ENCODE results near the gene DRAM2. TPM values are rescaled to one million over a fixed set of nuclear protein-coding genes. Genes with fewer than 3 reads are reported as not detected.

The DRAM2 gene
- total RNA-seq, 1 donor from 2014 or later: 42.6 TPM

DNA sequence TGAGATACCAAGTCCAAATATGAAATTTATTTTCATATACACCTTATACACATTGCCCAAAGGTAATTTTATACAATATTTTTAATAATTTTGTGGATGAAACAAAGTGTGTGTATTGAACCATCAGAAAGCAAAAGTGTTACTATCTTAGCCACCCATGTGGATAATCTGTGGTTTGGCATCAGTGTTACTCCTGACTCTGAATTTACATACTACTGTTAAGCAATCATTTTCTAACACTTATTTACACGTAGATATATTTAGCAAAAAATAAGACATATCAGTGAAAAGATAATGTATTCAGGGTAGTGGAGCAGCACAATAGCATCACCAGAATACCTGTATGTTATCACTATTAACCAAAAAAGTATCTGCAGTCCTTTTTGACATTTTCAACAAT, 36.8 kb upstream of the DRAM2 start:
- DNase-seq (ENCODE audit: extremely low spot score, unreplicated experiment): no peak
- H3K4me3 Mint-ChIP-seq: no peak overlapping the region
- TF ChIP-seq CTCF (conservative IDR thresholded peaks at IDR 0.05): no peak
- peaks cover 25% of the 10 kb centered on the region for H3K36me3 Mint-ChIP-seq
- no peak overlapping the region for H3K27ac Mint-ChIP-seq
- H3K27me3 Mint-ChIP-seq: no peaks in the 10 kb centered on the region
- H3K4me1 Mint-ChIP-seq (ENCODE audit: unreplicated experiment): peaks cover 5% of the 10 kb centered on the region
- H3K9me3 Mint-ChIP-seq: no peaks in the 10 kb centered on the region

DNA sequence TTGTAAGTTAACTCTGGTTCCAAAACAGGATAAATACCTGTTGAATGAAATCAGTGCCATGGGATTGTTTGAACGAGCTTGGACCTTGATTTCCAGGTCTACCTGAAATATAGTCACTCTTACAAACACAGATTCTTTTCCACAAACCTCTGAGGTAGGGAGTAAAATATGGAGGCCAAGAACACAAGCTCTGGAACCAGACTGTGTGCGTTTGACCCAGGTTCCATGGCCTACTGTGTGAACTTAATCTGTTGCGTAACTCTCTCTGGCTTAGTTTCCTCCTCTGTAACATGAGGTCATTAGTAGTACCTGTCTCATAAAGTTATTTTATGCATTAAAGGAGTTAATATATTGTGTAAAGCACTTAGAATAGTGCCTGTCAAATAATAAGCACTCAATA, 35.5 kb upstream of the DRAM2 start:
- H3K4me3 Mint-ChIP-seq: no peak overlapping the region
- DNase-seq (ENCODE audit: extremely low spot score, unreplicated experiment): no peak
- H3K27ac Mint-ChIP-seq: no peak overlapping the region
- H3K9me3 Mint-ChIP-seq: no peaks in the 10 kb centered on the region
- peaks cover 22% of the 10 kb centered on the region for H3K36me3 Mint-ChIP-seq
- no peak for TF ChIP-seq CTCF (conservative IDR thresholded peaks at IDR 0.05)
- H3K4me1 Mint-ChIP-seq (ENCODE audit: unreplicated experiment): peaks cover 5% of the 10 kb centered on the region
- no peaks in the 10 kb centered on the region for H3K27me3 Mint-ChIP-seq

DNA sequence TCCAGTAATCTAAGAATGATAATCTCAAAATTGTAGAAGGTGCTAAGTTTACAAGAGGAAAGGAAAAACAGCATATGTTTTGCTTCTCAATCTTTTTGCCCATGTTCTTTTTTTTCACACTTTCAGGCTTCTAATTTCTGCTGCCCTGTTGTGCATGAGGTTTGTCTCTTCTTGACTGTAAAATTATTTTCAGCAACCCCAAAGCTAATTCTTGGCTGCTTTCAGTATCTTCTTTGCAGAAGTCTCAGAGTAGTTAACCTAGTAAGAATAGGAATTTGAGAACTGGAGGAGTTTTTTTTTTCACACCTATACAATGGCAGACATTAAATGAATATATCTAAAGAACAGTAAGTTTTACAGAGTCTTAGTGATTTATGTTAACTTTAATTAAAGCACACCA, 34.2 kb upstream of the DRAM2 start:
- H3K27me3 Mint-ChIP-seq: no peaks in the 10 kb centered on the region
- H3K9me3 Mint-ChIP-seq: no peaks in the 10 kb centered on the region
- peaks cover 27% of the 10 kb centered on the region for H3K36me3 Mint-ChIP-seq
- no peak for DNase-seq (ENCODE audit: extremely low spot score, unreplicated experiment)
- peaks cover 5% of the 10 kb centered on the region for H3K4me1 Mint-ChIP-seq (ENCODE audit: unreplicated experiment)
- no peak overlapping the region for H3K4me3 Mint-ChIP-seq
- TF ChIP-seq CTCF (conservative IDR thresholded peaks at IDR 0.05): no peak
- no peak overlapping the region for H3K27ac Mint-ChIP-seq

DNA sequence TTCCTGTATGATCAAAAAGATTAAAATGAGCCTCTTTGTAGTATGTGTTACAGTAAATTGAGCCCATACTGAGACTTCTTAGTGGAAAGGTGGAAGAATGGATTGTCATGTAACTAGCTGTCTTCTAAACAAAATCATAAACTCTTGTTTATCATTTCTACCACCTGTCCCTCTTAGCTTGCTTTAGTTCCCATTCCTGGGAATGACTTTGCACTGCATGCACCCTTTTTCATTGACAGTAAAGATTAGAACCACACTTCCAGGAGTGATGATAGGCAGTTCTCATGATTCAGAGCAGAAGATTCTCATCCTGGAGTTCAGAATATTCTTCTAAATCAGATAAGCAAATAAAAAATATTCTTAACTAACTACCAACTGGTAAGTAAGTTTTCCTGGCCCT, 32.6 kb upstream of the DRAM2 start:
- Mint-ChIP-seq H3K27me3 (no peaks in the 10 kb centered on the region), H3K27ac (no peak overlapping the region), H3K9me3 (no peaks in the 10 kb centered on the region), H3K4me1 (ENCODE audit: unreplicated experiment) (peaks cover 5% of the 10 kb centered on the region), H3K36me3 (peaks cover 21% of the 10 kb centered on the region), H3K4me3 (no peak overlapping the region)
- DNase-seq (ENCODE audit: extremely low spot score, unreplicated experiment): no peak
- TF ChIP-seq CTCF (conservative IDR thresholded peaks at IDR 0.05): no peak

DNA sequence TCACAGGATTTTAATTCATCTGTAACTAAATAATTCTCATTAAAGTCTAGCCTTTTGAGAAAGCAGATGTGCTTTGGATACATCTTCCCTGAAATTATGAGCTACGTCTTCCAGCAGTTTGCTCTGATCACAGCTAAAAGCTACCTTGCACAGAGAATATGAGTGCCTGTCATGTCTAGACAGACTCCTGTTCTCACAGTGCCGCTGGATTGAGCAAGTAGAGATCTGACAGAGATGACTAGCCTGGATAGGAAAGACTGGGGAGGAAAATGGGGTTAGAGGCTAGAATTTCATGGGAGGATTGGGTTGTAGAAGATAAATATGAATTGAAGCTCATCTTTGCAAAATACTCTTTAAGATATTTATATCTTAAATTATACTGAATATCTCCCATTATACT, 24.3 kb upstream of the DRAM2 start:
- DNase-seq (ENCODE audit: extremely low spot score, unreplicated experiment): no peak
- TF ChIP-seq CTCF (conservative IDR thresholded peaks at IDR 0.05): no peak
- Mint-ChIP-seq H3K4me3 (no peak overlapping the region), H3K9me3 (no peaks in the 10 kb centered on the region), H3K36me3 (peaks cover 29% of the 10 kb centered on the region), H3K27ac (no peak overlapping the region), H3K27me3 (no peaks in the 10 kb centered on the region), H3K4me1 (ENCODE audit: unreplicated experiment) (peaks cover 7% of the 10 kb centered on the region)

DNA sequence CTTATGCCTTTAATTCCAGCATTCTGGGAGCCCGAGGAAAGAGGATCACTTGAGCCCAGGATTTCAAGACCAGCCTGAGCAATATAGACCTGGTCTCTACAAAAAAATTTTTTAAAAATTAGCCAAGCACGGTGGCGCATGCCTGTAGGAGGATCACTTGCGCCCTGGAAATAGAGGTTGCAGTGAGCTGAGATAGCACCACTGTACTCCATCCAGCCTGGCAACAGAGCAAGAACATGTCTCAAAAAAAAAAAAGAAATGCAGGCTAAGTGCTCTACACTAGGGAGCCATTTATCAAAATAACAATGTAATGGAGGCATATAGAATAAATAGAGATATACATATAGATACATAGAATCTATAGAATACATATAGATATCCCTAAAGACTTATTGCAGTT, 23.5 kb upstream of the DRAM2 start:
- Mint-ChIP-seq H3K4me3 (no peak overlapping the region), H3K9me3 (no peaks in the 10 kb centered on the region), H3K4me1 (ENCODE audit: unreplicated experiment) (peaks cover 7% of the 10 kb centered on the region), H3K36me3 (peaks cover 27% of the 10 kb centered on the region), H3K27ac (no peak overlapping the region), H3K27me3 (no peaks in the 10 kb centered on the region)
- DNase-seq (ENCODE audit: extremely low spot score, unreplicated experiment): no peak
- no peak for TF ChIP-seq CTCF (conservative IDR thresholded peaks at IDR 0.05)
